HL-60 (cell line): ENCODE results near the gene MR1.

Source experiments
- DNase-seq, 2 experiments: peaks; one replicate each; pipeline ENCODE4 v3.0.0-alpha.2; 2010 to 2020; ENCODE audit warnings: low read depth in 1 of 2, low spot score in 1 of 2
- H3K27ac ChIP-seq: fragments of 250-450 bp; sonication (Bioruptor Pico); replicated peaks from 2 replicates; pipeline ENCODE4 v1.5.1; 2020; ENCODE audit warnings: mild to moderate bottlenecking, moderate library complexity
- H3K27me3 ChIP-seq: fragments of 250-450 bp; sonication (Bioruptor Pico); 2 replicates; pipeline ENCODE4 v1.5.1; 2021; ENCODE audit warnings: mild to moderate bottlenecking, moderate library complexity; ENCODE audit not compliant: insufficient read depth, poor library complexity, severe bottlenecking
- H3K4me3 ChIP-seq: replicated peaks from 2 replicates; pipeline ENCODE4 v1.5.1; 2011; ENCODE audit warnings: mild to moderate bottlenecking, control low read depth, low read length; ENCODE audit not compliant: insufficient read depth
- CTCF ChIP-seq: IDR thresholded peaks from one replicate; pipeline ENCODE4 v1.5.1; 2011; ENCODE audit warnings: low read length, control low read depth, inconsistent platforms; ENCODE audit not compliant: insufficient read depth
- GABPA ChIP-seq: IDR thresholded peaks from 2 replicates; pipeline ENCODE4 v1.6.1; 2012; ENCODE audit warnings: low read depth
- POLR2AphosphoS5 ChIP-seq: IDR thresholded peaks from 2 replicates; pipeline ENCODE4 v1.6.1; 2012; ENCODE audit warnings: low read depth
- REST ChIP-seq: IDR thresholded peaks from 2 replicates; pipeline ENCODE4 v1.6.1; 2012; ENCODE audit warnings: low read depth; ENCODE audit not compliant: insufficient replicate concordance
- SPI1 ChIP-seq: IDR thresholded peaks from 2 replicates; pipeline ENCODE4 v1.6.1; 2012; ENCODE audit warnings: low read depth, mild to moderate bottlenecking, borderline replicate concordance

Gene MR1

GRCh38 chr1:181013144-181013543, 20.6 kb upstream of the MR1 start:
- Histone ChIP-seq H3K27me3 (no peaks in the 10 kb centered on the region), H3K27ac (no peak overlapping the region; the same call in 1 of the 2 replicates), H3K4me3 (no peak overlapping the region)
- TF ChIP-seq POLR2AphosphoS5 (peak; percentile 66), REST (no peak)
- DNase-seq, result peak; percentile 69 to 84

- Histone ChIP-seq H3K4me3 (no peak overlapping the region), H3K27me3 (no peaks in the 10 kb centered on the region), H3K27ac (peak overlapping the region; percentile 49)
- TF ChIP-seq SPI1 (peak; percentile 37; the same call in 1 of the 2 replicates), REST (no peak)
- DNase-seq, result peak in 1 of 2 experiments; percentile 12
These were observed 19.1 kb upstream of the MR1 start for GRCh38 chr1:181014477-181015250.

- Histone ChIP-seq H3K27me3 (no peaks in the 10 kb centered on the region), H3K27ac (peak overlapping the region; percentile 49), H3K4me3 (no peak overlapping the region)
- DNase-seq, result peak; percentile 73 to 75
- no peak for TF ChIP-seq REST
- TF ChIP-seq SPI1, result peak; percentile 64; the same call in 1 of the 2 replicates
These were observed 18.6 kb upstream of the MR1 start for GRCh38 chr1:181015251-181015615.

- TF ChIP-seq REST, result no peak
- no peak for TF ChIP-seq GABPA
- TF ChIP-seq CTCF, result no peak
- no peak for TF ChIP-seq POLR2AphosphoS5
- TF ChIP-seq SPI1, result no peak
- Histone ChIP-seq H3K27me3 (no peaks in the 10 kb centered on the region), H3K27ac (no peak overlapping the region), H3K4me3 (no peak overlapping the region)
- DNase-seq, result no peak
These were observed 17.2 kb upstream of the MR1 start for GRCh38 chr1:181016563-181016962.
